Superior temporal gyrus (tissue), 1 donor: ENCODE data around the gene ZNF793.
A peak's percentile ranks its signal among the peaks of the same experiment; 100 is the strongest.

ENCODE experiments used
- DNase-seq: peaks from one replicate; pipeline ENCODE4 v3.0.0-alpha.2; 2016; ENCODE audit errors: extremely low spot score

Gene ZNF793

GRCh38 chr19:37506387-37507166, at the start of gene ZNF793:
Gene ZNF793 (plus strand): TSS chr19:37506939. CDS start chr19:37523440, 16,501 bp downstream.
- DNase-seq, result peak; percentile 92

- DNase-seq, result no peak
These were observed 40.4 kb upstream of the ZNF793 start for GRCh38 chr19:37466277-37466797.

- peak; percentile 98 for DNase-seq
These were observed 39.7 kb upstream of the ZNF793 start, which contains the start of gene ZNF569 for GRCh38 chr19:37466798-37467607. Gene ZNF569 (minus strand): TSS chr19:37467444. CDS start chr19:37444921, 22,523 bp downstream.

GRCh38 chr19:37467608-37468090, 39.1 kb upstream of the ZNF793 start:
- no peak for DNase-seq

- peak; percentile 92 for DNase-seq
These were observed 37.6 kb upstream of the ZNF793 start, which contains the start of gene ZNF570 for GRCh38 chr19:37468961-37469777. Gene ZNF570 (plus strand): TSS chr19:37469356. CDS start chr19:37470355, 999 bp downstream.

- no peak for DNase-seq
These were observed 36.5 kb upstream of the ZNF793 start for GRCh38 chr19:37470216-37470615.

- no peak for DNase-seq
These were observed 34.6 kb upstream of the ZNF793 start for GRCh38 chr19:37472165-37472564.

- no peak for DNase-seq
These were observed 22.2 kb upstream of the ZNF793 start for GRCh38 chr19:37484406-37485168.

GRCh38 chr19:37492213-37492612, 14.5 kb upstream of the ZNF793 start:
- no peak for DNase-seq

GRCh38 chr19:37505958-37506386, 767 bp upstream of the ZNF793 start:
- no peak for DNase-seq

- no peak for DNase-seq
These were observed 377 bp downstream of the ZNF793 start for GRCh38 chr19:37507167-37507464.

- DNase-seq, result no peak
These were observed 4.4 kb downstream of the ZNF793 start for GRCh38 chr19:37511186-37511585.

GRCh38 chr19:37511821-37512220, 5.1 kb downstream of the ZNF793 start:
- DNase-seq, result no peak

- DNase-seq, result no peak
These were observed 6.7 kb downstream of the ZNF793 start for GRCh38 chr19:37513397-37513796.

- no peak for DNase-seq
These were observed 13.2 kb downstream of the ZNF793 start for GRCh38 chr19:37519890-37520289.

GRCh38 chr19:37537391-37537947, 30.7 kb downstream of the ZNF793 start:
- no peak for DNase-seq

- no peak for DNase-seq
These were observed 44.6 kb downstream of the ZNF793 start for GRCh38 chr19:37551129-37551993.

- no peak for DNase-seq
These were observed 56.8 kb downstream of the ZNF793 start for GRCh38 chr19:37563518-37563917.

- no peak for DNase-seq
These were observed 58.1 kb downstream of the ZNF793 start for GRCh38 chr19:37564624-37565369.
